Stomach (tissue), 9 donors: ENCODE data around the gene CHCHD1. TPM values are rescaled to one million over a fixed set of nuclear protein-coding genes. Genes with fewer than 3 reads are reported as not detected.

ENCODE experiments used
- DNase-seq, 2 donors: peaks; one replicate each; pipeline versions ENCODE4 v3.0.0 to v3.0.0-alpha.2; 2013 to 2019
- H3K27ac ChIP-seq, 5 donors: fragments of 200-600 bp in 4 of 5; sonication (generic) in 4 of 5; one replicate each; pipeline ENCODE4 v1.5.1; 2013 to 2019; ENCODE audit warnings: mild to moderate bottlenecking in 1 of 5, moderate library complexity in 1 of 5
- H3K27me3 ChIP-seq, 3 donors: fragments of 200-600 bp; sonication (generic); one replicate each; pipeline ENCODE4 v1.5.1; 2017 to 2019; ENCODE audit warnings: mixed run types in 1 of 3
- H3K36me3 ChIP-seq, 4 donors: fragments of 200-600 bp; sonication (generic); 1 replicate in 3 of 4; 2 replicates in 1 of 4; pipeline ENCODE4 v1.5.1; 2016 to 2019
- H3K4me1 ChIP-seq, 4 donors: fragments of 200-600 bp; sonication (generic); one replicate each; pipeline ENCODE4 v1.5.1; 2016 to 2019
- H3K4me3 ChIP-seq, 4 donors: fragments of 200-600 bp; sonication (generic) in 3 of 4; one replicate each; pipeline ENCODE4 v1.5.1; 2016 to 2019; ENCODE audit warnings: mild to moderate bottlenecking in 1 of 4
- H3K9me3 ChIP-seq, 4 donors: fragments of 200-600 bp; sonication (generic); one replicate each; pipeline ENCODE4 v1.5.1; 2016 to 2019
- CTCF ChIP-seq, 7 experiments: fragments of 450-650 bp in 4 of 7; fragments of 200-600 bp in 3 of 7; sonication (generic) in 3 of 7; IDR thresholded peaks; one replicate each; pipeline ENCODE4 v1.5.1; 2016 to 2019; ENCODE audit warnings: antibody characterized with exemption in 7 of 7, control low read depth in 2 of 7, mild to moderate bottlenecking in 1 of 7
- EP300 ChIP-seq: sonication (generic); formaldehyde crosslinking; IDR thresholded peaks from one replicate; pipeline ENCODE4 v1.6.1; 2017; ENCODE audit warnings: antibody characterized with exemption
- POLR2A ChIP-seq, 4 donors: fragments of 450-650 bp; IDR thresholded peaks; one replicate each; pipeline ENCODE4 v1.6.1; 2016; ENCODE audit warnings: antibody characterized with exemption in 4 of 4, control low read depth in 2 of 4, mild to moderate bottlenecking in 1 of 4, moderate library complexity in 1 of 4
- POLR2AphosphoS5 ChIP-seq, 3 donors: sonication (generic); formaldehyde crosslinking; IDR thresholded peaks; one replicate each; pipeline ENCODE4 v1.6.1; 2016; ENCODE audit warnings: antibody characterized with exemption in 3 of 3
- WGBS, 5 donors: extraction: QIAGEN DNeasy Blood & Tissue Kit in 3 of 5; methylation state at CpG; one replicate each; pipeline versions ENCODE4 v1.1.5 to v1.1.7; 2013 to 2018; 5-methylcytosine and 5-hydroxymethylcytosine counted together
- intact Hi-C: fragments of 100-400 bp; cut with DNase I; formaldehyde crosslinking; loops from one replicate; pipeline ENCODE4 v1.15.1; 2023; ENCODE audit warnings: low total_unique reads
- polyA plus RNA-seq, 3 donors: library from polyadenylated mRNA; stranded (reverse); fragments of 200-250 nt; gene quantifications; one replicate each; pipeline ENCODE4 v1.2.3, GENCODE V29; 2013
- total RNA-seq, 5 donors: library from RNA; depleted of rRNA; stranded (reverse); fragments of >200 nt; gene quantifications; one replicate each; pipeline versions ENCODE4 v1.1.0 to v1.2.3, GENCODE V29; 2014 to 2016
- donor health status: healthy with polysubstance abuse.
- donor health status: Bipolar disorder and iron deficiency.
- donor health status: healthy.

The CHCHD1 gene
- total and polyA plus RNA-seq, 8 donors, result 1.3 to 81.6 (median 38.8) TPM

GRCh38 chr10:73743327-73743904 is 38.4 kb upstream of the CHCHD1 start:
- peaks cover 20 to 55% (median 48%) of the 10 kb centered on the region in 4 donors for H3K4me1 ChIP-seq
- H3K27ac ChIP-seq, result peak overlapping the region; percentile 87 to 96 (median 91)
- no peaks in the 10 kb centered on the region for H3K27me3 ChIP-seq
- intact Hi-C loops, result no loop called here
- peaks cover 17 to 41% (median 30%) of the 10 kb centered on the region in 4 donors for H3K36me3 ChIP-seq
- peak overlapping the region; percentile 72 to 90 (median 84) for H3K4me3 ChIP-seq
- no peaks in the 10 kb centered on the region for H3K9me3 ChIP-seq
- 28 to 34% (median 32%) methylated on average over 6 of the region's 6 CpGs for WGBS, 5 donors
- TF ChIP-seq POLR2AphosphoS5 (IDR thresholded peaks at IDR 0.05) (no peak), CTCF (IDR thresholded peaks at IDR 0.05) (no peak), EP300 (no peak), POLR2A (IDR thresholded peaks at IDR 0.05) (no peak)
- no peak for DNase-seq

GRCh38 chr10:73743905-73744663 is 37.8 kb upstream of the CHCHD1 start, which contains the start of gene SEC24C:
Gene SEC24C, plus strand, starts transcription at chr10:73744372. Its CDS starts 2,461 bp downstream, at chr10:73746833.
- Histone ChIP-seq H3K27me3 (no peaks in the 10 kb centered on the region), H3K36me3 (peaks cover 24 to 48% (median 37%) of the 10 kb centered on the region in 4 donors), H3K9me3 (no peaks in the 10 kb centered on the region), H3K27ac (peak within 1 kb of the TSS; percentile 87 to 96 (median 91)), H3K4me3 (peak within 1 kb of the TSS; percentile 72 to 90 (median 84)), H3K4me1 (peaks cover 20 to 62% (median 55%) of the 10 kb centered on the region in 4 donors)
- intact Hi-C loops, result no loop called here
- whole genome bisulfite sequencing, 5 donors, result 0 to 1% (median 0%) methylated on average over 36 of the region's 36 CpGs
- peak; percentile 89 to 96 (median 90) for TF ChIP-seq POLR2AphosphoS5 (IDR thresholded peaks at IDR 0.05)
- no peak for TF ChIP-seq EP300
- TF ChIP-seq CTCF (IDR thresholded peaks at IDR 0.05), result peak in 1 of 7 experiments; percentile 15
- TF ChIP-seq POLR2A (IDR thresholded peaks at IDR 0.05), result peak in 1 of 4 donors; percentile 23
- peak; percentile 98 to 99 for DNase-seq

- H3K27ac ChIP-seq, result peak overlapping the region; percentile 87 to 96 (median 91)
- intact Hi-C loops, result no loop called here
- peak overlapping the region; percentile 72 to 90 (median 84) for H3K4me3 ChIP-seq
- no peaks in the 10 kb centered on the region for H3K9me3 ChIP-seq
- H3K27me3 ChIP-seq, result no peaks in the 10 kb centered on the region
- H3K36me3 ChIP-seq, result peaks cover 27 to 53% (median 43%) of the 10 kb centered on the region in 4 donors
- WGBS, 5 donors, result 0 to 1% (median 0%) methylated on average over 10 of the region's 10 CpGs
- peak; percentile 58 to 85 for DNase-seq
- TF ChIP-seq POLR2AphosphoS5 (IDR thresholded peaks at IDR 0.05) (no peak), CTCF (IDR thresholded peaks at IDR 0.05) (no peak), EP300 (no peak), POLR2A (IDR thresholded peaks at IDR 0.05) (no peak)
- H3K4me1 ChIP-seq, result peaks cover 20 to 67% (median 58%) of the 10 kb centered on the region in 4 donors
Measured at GRCh38 chr10:73744664-73744975, 37.2 kb upstream of the CHCHD1 start.

GRCh38 chr10:73746721-73747120 is 35.1 kb upstream of the CHCHD1 start:
- 73 to 92% (median 84%) methylated on average over 2 of the region's 2 CpGs for WGBS, 5 donors
- H3K4me1 ChIP-seq, result peaks cover 20 to 80% (median 67%) of the 10 kb centered on the region in 4 donors
- peaks cover 33 to 62% (median 56%) of the 10 kb centered on the region in 4 donors for H3K36me3 ChIP-seq
- H3K4me3 ChIP-seq, result no peak overlapping the region
- H3K27ac ChIP-seq, result no peak overlapping the region
- TF ChIP-seq EP300 (no peak), CTCF (IDR thresholded peaks at IDR 0.05) (no peak), POLR2AphosphoS5 (IDR thresholded peaks at IDR 0.05) (no peak)
- intact Hi-C loops, result no loop called here
- no peak for DNase-seq
- no peaks in the 10 kb centered on the region for H3K27me3 ChIP-seq
- H3K9me3 ChIP-seq, result no peaks in the 10 kb centered on the region
